HepG2 (cell line): Measurements from ENCODE around the gene RHBDD3.

Experiments
- FOXC1 ChIP-seq: sonication (generic); formaldehyde crosslinking; IDR thresholded peaks from 2 replicates; pipeline ENCODE4 v1.8.0; 2022; ENCODE audit warnings: mild to moderate bottlenecking, missing genetic modification reagents, borderline replicate concordance
- NFRKB ChIP-seq: fragments of 450-650 bp; IDR thresholded peaks from 2 replicates; pipeline ENCODE4 v1.6.1; 2017
- POLR2A ChIP-seq, 2 experiments: IDR thresholded peaks; 2 replicates each; pipeline ENCODE4 v1.6.1; 2011; ENCODE audit warnings: low read depth in 2 of 2, low read length in 2 of 2, mild to moderate bottlenecking in 1 of 2, moderate library complexity in 1 of 2; ENCODE audit not compliant: insufficient read depth in 1 of 2
- SRF ChIP-seq: IDR thresholded peaks from 2 replicates; pipeline ENCODE4 v1.6.1; 2011; ENCODE audit warnings: mild to moderate bottlenecking, low read depth, low read length, moderate library complexity
- TAF1 ChIP-seq: sonication (generic); formaldehyde crosslinking; IDR thresholded peaks from 2 replicates; pipeline ENCODE4 v1.4.0; 2020; ENCODE audit warnings: missing genetic modification reagents
- TF ChIP-seq, protein P1 (sequence below): sonication (generic); formaldehyde crosslinking; IDR thresholded peaks from 2 replicates; pipeline ENCODE4 v1.4.0; 2020; ENCODE audit warnings: missing genetic modification reagents, borderline replicate concordance
- TF ChIP-seq, protein P2 (sequence below): sonication (generic); formaldehyde crosslinking; IDR thresholded peaks from 2 replicates; pipeline ENCODE4 v1.4.0; 2020; ENCODE audit warnings: low read depth, mild to moderate bottlenecking, missing genetic modification reagents
- TF ChIP-seq, protein P3 (sequence below): conservative IDR thresholded peaks from 2 replicates; pipeline ENCODE4 v1.6.1; 2018; ENCODE audit warnings: missing genetic modification reagents
- TF ChIP-seq, protein P4 (sequence below): sonication (generic); formaldehyde crosslinking; IDR thresholded peaks from 2 replicates; pipeline ENCODE4 v1.4.0; 2020; ENCODE audit warnings: missing genetic modification reagents
- TF ChIP-seq, protein P5 (sequence below): sonication (generic); formaldehyde crosslinking; IDR thresholded peaks from 2 replicates; pipeline ENCODE4 v1.5.0; 2020; ENCODE audit warnings: missing genetic modification reagents
- TF ChIP-seq, protein P6 (sequence below): sonication (generic); formaldehyde crosslinking; IDR thresholded peaks from 2 replicates; pipeline ENCODE4 v1.5.0; 2020; ENCODE audit warnings: mild to moderate bottlenecking, missing genetic modification reagents, moderate library complexity

DNA sequence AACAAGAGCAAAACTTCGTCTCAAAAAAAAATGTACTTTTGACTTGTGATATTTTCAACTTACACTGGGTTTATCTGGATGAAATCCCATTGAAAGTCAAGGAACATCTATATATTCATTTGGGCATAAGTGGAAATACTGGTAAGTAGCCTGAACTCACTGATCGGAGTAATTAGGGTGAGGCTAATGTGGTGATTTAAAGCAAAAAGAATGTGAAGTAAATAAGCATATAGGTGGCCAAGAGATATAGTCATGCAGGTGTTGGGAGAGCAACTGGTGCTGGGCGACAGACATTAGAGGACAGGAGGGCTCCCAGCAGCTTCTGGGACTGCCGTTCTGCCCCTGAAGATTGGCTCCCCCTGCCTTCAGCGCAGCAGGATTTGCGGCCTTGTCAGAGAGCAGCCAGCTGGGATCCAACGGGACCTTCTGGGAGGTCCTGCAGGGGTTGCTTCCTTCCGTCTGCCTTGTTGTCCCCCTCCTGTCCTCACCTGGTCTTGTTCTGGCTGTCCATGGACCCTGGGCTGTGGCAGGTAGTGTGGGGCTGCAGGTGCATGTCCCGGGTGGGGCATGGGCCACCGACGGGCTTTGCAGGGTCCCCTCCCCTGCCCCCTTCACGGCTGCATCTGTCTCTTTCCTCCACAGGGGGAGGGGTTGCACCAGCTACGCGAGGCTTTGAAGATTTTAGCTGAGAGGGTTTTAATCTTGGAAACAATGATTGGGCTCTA lies 14.1 kb downstream of the RHBDD3 start:
- TF ChIP-seq, protein P1, sequence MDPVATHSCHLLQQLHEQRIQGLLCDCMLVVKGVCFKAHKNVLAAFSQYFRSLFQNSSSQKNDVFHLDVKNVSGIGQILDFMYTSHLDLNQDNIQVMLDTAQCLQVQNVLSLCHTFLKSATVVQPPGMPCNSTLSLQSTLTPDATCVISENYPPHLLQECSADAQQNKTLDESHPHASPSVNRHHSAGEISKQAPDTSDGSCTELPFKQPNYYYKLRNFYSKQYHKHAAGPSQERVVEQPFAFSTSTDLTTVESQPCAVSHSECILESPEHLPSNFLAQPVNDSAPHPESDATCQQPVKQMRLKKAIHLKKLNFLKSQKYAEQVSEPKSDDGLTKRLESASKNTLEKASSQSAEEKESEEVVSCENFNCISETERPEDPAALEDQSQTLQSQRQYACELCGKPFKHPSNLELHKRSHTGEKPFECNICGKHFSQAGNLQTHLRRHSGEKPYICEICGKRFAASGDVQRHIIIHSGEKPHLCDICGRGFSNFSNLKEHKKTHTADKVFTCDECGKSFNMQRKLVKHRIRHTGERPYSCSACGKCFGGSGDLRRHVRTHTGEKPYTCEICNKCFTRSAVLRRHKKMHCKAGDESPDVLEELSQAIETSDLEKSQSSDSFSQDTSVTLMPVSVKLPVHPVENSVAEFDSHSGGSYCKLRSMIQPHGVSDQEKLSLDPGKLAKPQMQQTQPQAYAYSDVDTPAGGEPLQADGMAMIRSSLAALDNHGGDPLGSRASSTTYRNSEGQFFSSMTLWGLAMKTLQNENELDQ (CRISPR knock-in tag), result no peak
- TF ChIP-seq, protein P2, sequence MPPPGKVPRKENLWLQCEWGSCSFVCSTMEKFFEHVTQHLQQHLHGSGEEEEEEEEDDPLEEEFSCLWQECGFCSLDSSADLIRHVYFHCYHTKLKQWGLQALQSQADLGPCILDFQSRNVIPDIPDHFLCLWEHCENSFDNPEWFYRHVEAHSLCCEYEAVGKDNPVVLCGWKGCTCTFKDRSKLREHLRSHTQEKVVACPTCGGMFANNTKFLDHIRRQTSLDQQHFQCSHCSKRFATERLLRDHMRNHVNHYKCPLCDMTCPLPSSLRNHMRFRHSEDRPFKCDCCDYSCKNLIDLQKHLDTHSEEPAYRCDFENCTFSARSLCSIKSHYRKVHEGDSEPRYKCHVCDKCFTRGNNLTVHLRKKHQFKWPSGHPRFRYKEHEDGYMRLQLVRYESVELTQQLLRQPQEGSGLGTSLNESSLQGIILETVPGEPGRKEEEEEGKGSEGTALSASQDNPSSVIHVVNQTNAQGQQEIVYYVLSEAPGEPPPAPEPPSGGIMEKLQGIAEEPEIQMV (CRISPR knock-in tag), result no peak
- TF ChIP-seq SRF, result no peak
- TF ChIP-seq NFRKB, result no peak
- TF ChIP-seq, protein P3, sequence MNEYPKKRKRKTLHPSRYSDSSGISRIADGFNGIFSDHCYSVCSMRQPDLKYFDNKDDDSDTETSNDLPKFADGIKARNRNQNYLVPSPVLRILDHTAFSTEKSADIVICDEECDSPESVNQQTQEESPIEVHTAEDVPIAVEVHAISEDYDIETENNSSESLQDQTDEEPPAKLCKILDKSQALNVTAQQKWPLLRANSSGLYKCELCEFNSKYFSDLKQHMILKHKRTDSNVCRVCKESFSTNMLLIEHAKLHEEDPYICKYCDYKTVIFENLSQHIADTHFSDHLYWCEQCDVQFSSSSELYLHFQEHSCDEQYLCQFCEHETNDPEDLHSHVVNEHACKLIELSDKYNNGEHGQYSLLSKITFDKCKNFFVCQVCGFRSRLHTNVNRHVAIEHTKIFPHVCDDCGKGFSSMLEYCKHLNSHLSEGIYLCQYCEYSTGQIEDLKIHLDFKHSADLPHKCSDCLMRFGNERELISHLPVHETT (CRISPR knock-in tag), result no peak
- no peak for TF ChIP-seq POLR2A (IDR thresholded peaks at IDR 0.05; ENCODE audit: insufficient read depth in 1 of 2, low read depth in 2 of 2, low read length in 2 of 2)
- TF ChIP-seq, protein P4, sequence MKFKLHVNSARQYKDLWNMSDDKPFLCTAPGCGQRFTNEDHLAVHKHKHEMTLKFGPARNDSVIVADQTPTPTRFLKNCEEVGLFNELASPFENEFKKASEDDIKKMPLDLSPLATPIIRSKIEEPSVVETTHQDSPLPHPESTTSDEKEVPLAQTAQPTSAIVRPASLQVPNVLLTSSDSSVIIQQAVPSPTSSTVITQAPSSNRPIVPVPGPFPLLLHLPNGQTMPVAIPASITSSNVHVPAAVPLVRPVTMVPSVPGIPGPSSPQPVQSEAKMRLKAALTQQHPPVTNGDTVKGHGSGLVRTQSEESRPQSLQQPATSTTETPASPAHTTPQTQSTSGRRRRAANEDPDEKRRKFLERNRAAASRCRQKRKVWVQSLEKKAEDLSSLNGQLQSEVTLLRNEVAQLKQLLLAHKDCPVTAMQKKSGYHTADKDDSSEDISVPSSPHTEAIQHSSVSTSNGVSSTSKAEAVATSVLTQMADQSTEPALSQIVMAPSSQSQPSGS (CRISPR knock-in tag), result no peak
- no peak for TF ChIP-seq TAF1 (CRISPR knock-in tag)
- TF ChIP-seq, protein P5, sequence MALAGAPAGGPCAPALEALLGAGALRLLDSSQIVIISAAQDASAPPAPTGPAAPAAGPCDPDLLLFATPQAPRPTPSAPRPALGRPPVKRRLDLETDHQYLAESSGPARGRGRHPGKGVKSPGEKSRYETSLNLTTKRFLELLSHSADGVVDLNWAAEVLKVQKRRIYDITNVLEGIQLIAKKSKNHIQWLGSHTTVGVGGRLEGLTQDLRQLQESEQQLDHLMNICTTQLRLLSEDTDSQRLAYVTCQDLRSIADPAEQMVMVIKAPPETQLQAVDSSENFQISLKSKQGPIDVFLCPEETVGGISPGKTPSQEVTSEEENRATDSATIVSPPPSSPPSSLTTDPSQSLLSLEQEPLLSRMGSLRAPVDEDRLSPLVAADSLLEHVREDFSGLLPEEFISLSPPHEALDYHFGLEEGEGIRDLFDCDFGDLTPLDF (CRISPR knock-in tag), result no peak
- no peak for TF ChIP-seq FOXC1
- TF ChIP-seq, protein P6, sequence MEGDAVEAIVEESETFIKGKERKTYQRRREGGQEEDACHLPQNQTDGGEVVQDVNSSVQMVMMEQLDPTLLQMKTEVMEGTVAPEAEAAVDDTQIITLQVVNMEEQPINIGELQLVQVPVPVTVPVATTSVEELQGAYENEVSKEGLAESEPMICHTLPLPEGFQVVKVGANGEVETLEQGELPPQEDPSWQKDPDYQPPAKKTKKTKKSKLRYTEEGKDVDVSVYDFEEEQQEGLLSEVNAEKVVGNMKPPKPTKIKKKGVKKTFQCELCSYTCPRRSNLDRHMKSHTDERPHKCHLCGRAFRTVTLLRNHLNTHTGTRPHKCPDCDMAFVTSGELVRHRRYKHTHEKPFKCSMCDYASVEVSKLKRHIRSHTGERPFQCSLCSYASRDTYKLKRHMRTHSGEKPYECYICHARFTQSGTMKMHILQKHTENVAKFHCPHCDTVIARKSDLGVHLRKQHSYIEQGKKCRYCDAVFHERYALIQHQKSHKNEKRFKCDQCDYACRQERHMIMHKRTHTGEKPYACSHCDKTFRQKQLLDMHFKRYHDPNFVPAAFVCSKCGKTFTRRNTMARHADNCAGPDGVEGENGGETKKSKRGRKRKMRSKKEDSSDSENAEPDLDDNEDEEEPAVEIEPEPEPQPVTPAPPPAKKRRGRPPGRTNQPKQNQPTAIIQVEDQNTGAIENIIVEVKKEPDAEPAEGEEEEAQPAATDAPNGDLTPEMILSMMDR (CRISPR knock-in tag), result no peak
